ENCODE data around the gene CDC42. TPM values are rescaled to one million over a fixed set of nuclear protein-coding genes. Genes with fewer than 3 reads are reported as not detected.

CDC42 gene
- total and polyA plus RNA-seq, 9 of the 15 experiments (the other 6 are each of a cell fraction or from before 2014, with no cell fraction given): 186 to 398 (median 325) TPM

DNA sequence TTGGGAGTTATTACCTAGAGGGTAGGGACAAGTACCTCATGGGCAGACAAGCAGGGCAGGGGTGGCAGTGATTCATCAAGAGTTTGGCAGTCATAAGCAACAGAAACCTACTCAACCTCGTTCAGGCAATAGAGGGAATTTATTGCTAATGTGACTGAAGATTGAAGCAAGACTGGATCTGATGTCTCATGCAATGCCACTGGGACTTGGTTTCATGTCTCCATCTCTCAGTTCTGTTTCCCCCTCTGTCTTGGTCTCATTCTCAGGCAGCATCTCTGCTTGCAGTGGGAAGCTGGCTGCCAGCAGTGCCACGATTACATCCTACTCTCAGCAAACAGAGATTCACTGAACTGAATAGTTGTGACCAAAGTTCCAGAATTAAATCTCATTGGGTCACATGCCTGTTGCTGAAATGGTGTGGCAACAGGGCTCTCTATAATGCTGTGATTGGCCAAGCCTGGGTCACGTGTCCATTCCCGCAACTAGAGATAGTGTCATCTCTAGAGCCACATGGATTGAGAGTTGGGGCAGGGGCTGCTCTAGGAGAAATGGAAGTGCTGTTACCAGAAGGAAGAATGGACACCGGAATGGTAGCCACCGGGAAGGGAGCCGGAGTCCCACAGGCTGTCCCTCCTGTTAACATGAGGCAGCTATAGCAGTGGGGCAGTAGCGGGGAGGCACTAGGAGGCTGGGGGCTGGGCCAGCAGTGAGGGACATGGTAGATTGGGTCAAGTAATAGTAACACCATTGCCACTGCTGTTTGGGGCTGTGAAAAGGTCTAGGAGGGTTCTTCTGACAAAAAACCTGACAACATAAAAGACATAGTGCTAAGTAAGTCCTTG lies 3.9 kb upstream of the CDC42 start (continued):
- TF ChIP-seq ZBTB8A (IDR thresholded peaks at IDR 0.05; ENCODE audit: partially characterized antibody): no peak
- no peak for TF ChIP-seq JUND (IDR thresholded peaks at IDR 0.05; ENCODE audit: borderline replicate concordance, low read depth, low read length)
- no peak; the same call in 2 of the 3 replicates for TF ChIP-seq JUND (tag; IDR thresholded peaks at IDR 0.05; ENCODE audit: borderline replicate concordance, low read depth, low read length)
- TF ChIP-seq ZNF324 (CRISPR knock-in tag; IDR thresholded peaks at IDR 0.05): peak; percentile 5; the same call in 1 of the 2 replicates
- peak; percentile 11; the same call in 1 of the 2 replicates for TF ChIP-seq TCF3 (CRISPR knock-in tag; IDR thresholded peaks at IDR 0.05)
- TF ChIP-seq MED1 (CRISPR knock-in tag; IDR thresholded peaks at IDR 0.05; ENCODE audit: borderline replicate concordance): no peak
- peak; percentile 35 for TF ChIP-seq PML (IDR thresholded peaks at IDR 0.05; ENCODE audit: low read length)
- 0 out of 2 replicates have a peak, but pooled peaks have one; percentile 29 for TF ChIP-seq CREM (IDR thresholded peaks at IDR 0.05; ENCODE audit: low read depth)
- TF ChIP-seq, protein P1, sequence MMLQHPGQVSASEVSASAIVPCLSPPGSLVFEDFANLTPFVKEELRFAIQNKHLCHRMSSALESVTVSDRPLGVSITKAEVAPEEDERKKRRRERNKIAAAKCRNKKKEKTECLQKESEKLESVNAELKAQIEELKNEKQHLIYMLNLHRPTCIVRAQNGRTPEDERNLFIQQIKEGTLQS (IDR thresholded peaks at IDR 0.05): peak; percentile 81
- TF ChIP-seq, protein P1 (CRISPR knock-in tag; conservative IDR thresholded peaks at IDR 0.05): peak; percentile 83
- peak; percentile 71; the same call in 1 of the 2 replicates for TF ChIP-seq OTX1 (CRISPR knock-in tag; IDR thresholded peaks at IDR 0.05)
- TF ChIP-seq PHF21A (IDR thresholded peaks at IDR 0.05; ENCODE audit: borderline replicate concordance, low read depth): peak; percentile 75; the same call in 1 of the 2 replicates
- TF ChIP-seq, protein P2, sequence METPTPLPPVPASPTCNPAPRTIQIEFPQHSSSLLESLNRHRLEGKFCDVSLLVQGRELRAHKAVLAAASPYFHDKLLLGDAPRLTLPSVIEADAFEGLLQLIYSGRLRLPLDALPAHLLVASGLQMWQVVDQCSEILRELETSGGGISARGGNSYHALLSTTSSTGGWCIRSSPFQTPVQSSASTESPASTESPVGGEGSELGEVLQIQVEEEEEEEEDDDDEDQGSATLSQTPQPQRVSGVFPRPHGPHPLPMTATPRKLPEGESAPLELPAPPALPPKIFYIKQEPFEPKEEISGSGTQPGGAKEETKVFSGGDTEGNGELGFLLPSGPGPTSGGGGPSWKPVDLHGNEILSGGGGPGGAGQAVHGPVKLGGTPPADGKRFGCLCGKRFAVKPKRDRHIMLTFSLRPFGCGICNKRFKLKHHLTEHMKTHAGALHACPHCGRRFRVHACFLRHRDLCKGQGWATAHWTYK (CRISPR knock-in tag; IDR thresholded peaks at IDR 0.05): peak; percentile 52; the same call in 1 of the 2 replicates
- TF ChIP-seq ZNF707 (CRISPR knock-in tag; conservative IDR thresholded peaks at IDR 0.05): no peak
- 0 out of 4 replicates have a peak, but pooled peaks of 1 of the 2 experiments have one; percentile 5 for TF ChIP-seq SRF (CRISPR knock-in tag; IDR thresholded peaks at IDR 0.05)
- peak; percentile 50; the same call in 1 of the 2 replicates for TF ChIP-seq SUPT5H (IDR thresholded peaks at IDR 0.05)
- TF ChIP-seq, protein P3, sequence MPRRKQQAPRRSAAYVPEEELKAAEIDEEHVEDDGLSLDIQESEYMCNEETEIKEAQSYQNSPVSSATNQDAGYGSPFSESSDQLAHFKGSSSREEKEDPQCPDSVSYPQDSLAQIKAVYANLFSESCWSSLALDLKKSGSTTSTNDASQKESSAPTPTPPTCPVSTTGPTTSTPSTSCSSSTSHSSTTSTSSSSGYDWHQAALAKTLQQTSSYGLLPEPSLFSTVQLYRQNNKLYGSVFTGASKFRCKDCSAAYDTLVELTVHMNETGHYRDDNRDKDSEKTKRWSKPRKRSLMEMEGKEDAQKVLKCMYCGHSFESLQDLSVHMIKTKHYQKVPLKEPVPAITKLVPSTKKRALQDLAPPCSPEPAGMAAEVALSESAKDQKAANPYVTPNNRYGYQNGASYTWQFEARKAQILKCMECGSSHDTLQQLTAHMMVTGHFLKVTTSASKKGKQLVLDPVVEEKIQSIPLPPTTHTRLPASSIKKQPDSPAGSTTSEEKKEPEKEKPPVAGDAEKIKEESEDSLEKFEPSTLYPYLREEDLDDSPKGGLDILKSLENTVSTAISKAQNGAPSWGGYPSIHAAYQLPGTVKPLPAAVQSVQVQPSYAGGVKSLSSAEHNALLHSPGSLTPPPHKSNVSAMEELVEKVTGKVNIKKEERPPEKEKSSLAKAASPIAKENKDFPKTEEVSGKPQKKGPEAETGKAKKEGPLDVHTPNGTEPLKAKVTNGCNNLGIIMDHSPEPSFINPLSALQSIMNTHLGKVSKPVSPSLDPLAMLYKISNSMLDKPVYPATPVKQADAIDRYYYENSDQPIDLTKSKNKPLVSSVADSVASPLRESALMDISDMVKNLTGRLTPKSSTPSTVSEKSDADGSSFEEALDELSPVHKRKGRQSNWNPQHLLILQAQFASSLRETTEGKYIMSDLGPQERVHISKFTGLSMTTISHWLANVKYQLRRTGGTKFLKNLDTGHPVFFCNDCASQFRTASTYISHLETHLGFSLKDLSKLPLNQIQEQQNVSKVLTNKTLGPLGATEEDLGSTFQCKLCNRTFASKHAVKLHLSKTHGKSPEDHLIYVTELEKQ (CRISPR knock-in tag; IDR thresholded peaks at IDR 0.05): no peak
- peak; percentile 87 to 92 for TF ChIP-seq FOXK2 (conservative IDR thresholded peaks at IDR 0.05 in 1 of 2, IDR thresholded peaks at IDR 0.05 in 1 of 2; ENCODE audit: low read depth in 2 of 2)
- TF ChIP-seq SMAD2 (IDR thresholded peaks at IDR 0.05; ENCODE audit: low read depth, low read length): no peak
- no peak for TF ChIP-seq MAFG (tag; conservative IDR thresholded peaks at IDR 0.05)
- no peak for TF ChIP-seq SMARCC2 (IDR thresholded peaks at IDR 0.05; ENCODE audit: low read depth)
